SK-N-SH (cell line): ENCODE data around the gene CEACAM1. TPM values are rescaled to one million over a fixed set of nuclear protein-coding genes. Genes with fewer than 3 reads are reported as not detected.
A peak's percentile ranks its signal among the peaks of the same experiment; 100 is the strongest.

ENCODE experiments used
- CTCF ChIA-PET: fragments of 300-600, 350-600 bp; formaldehyde crosslinking; extraction: SDS; loops from one replicate; lab custom pipeline; 2021; lab: Yijun Ruan, JAX
- POLR2A ChIA-PET: fragments of 350-600 bp; sonication (Branson Sonifier 250); formaldehyde crosslinking; extraction: SDS; loops from one replicate; lab custom pipeline; 2020; ENCODE audit warnings: antibody characterized with exemption, inconsistent platforms; lab: Yijun Ruan, JAX
- DNase-seq: peaks from one replicate; pipeline ENCODE4 v3.0.0; 2012
- H2AFZ ChIP-seq: fragments of 200-600 bp; sonication (generic); 2 replicates; pipeline ENCODE4 v1.8.1; 2016; ENCODE audit warnings: antibody characterized with exemption, mild to moderate bottlenecking, low read depth
- H3F3A ChIP-seq: fragments of 200-600 bp; sonication (generic); replicated peaks from 2 replicates; pipeline ENCODE3; 2016; ENCODE audit warnings: antibody characterized with exemption, mild to moderate bottlenecking; ENCODE audit not compliant: insufficient read depth
- H3K27ac ChIP-seq, 2 experiments: fragments of 200-500 bp in 1 of 2; fragments of 200-600 bp in 1 of 2; sonication (Bioruptor generic) in 1 of 2; sonication (generic), shearing (Covaris generic) in 1 of 2; 2 replicates each; pipeline versions ENCODE4 v1.5.1 to v1.6.1; 2014 to 2016; ENCODE audit warnings: low read depth in 2 of 2, inconsistent platforms in 1 of 2, low read length in 1 of 2, mild to moderate bottlenecking in 1 of 2, mixed read lengths in 1 of 2
- H3K27me3 ChIP-seq: fragments of 200-600 bp; sonication (generic), shearing (Covaris generic); 2 replicates; pipeline ENCODE4 v1.6.1; 2016; ENCODE audit warnings: mixed run types; ENCODE audit not compliant: insufficient read depth
- H3K36me3 ChIP-seq, 2 experiments: fragments of 200-500 bp in 1 of 2; fragments of 200-600 bp in 1 of 2; sonication (Bioruptor generic) in 1 of 2; sonication (generic) in 1 of 2; replicated peaks in 1 of 2; 2 replicates each; pipeline versions ENCODE3 to v1.5.1; 2014 to 2016; ENCODE audit warnings: low read length in 1 of 2, mild to moderate bottlenecking in 1 of 2; ENCODE audit not compliant: insufficient read depth in 2 of 2, control insufficient read depth in 1 of 2
- H3K4me1 ChIP-seq, 2 experiments: fragments of 200-500 bp in 1 of 2; fragments of 200-600 bp in 1 of 2; sonication (Bioruptor generic) in 1 of 2; sonication (generic), shearing (Covaris generic) in 1 of 2; 2 replicates each; pipeline versions ENCODE4 v1.5.1 to v1.6.1; 2014 to 2016; ENCODE audit warnings: low read depth in 1 of 2, low read length in 1 of 2, mixed run types in 1 of 2; ENCODE audit not compliant: insufficient read depth in 2 of 2, control insufficient read depth in 1 of 2
- H3K4me2 ChIP-seq: fragments of 200-600 bp; sonication (generic), shearing (Covaris generic); 2 replicates; pipeline ENCODE4 v1.6.1; 2017; ENCODE audit warnings: mixed run types
- H3K4me3 ChIP-seq, 2 experiments: fragments of 200-500 bp in 1 of 2; fragments of 200-600 bp in 1 of 2; sonication (Bioruptor generic) in 1 of 2; sonication (generic), shearing (Covaris generic) in 1 of 2; 2 replicates each; pipeline versions ENCODE4 v1.5.1 to v1.8.1; 2014 to 2016; ENCODE audit warnings: low read depth in 2 of 2, inconsistent platforms in 1 of 2, low read length in 1 of 2, mild to moderate bottlenecking in 1 of 2, mixed read lengths in 1 of 2, moderate library complexity in 1 of 2
- H3K79me2 ChIP-seq: fragments of 200-600 bp; sonication (generic); 2 replicates; pipeline ENCODE4 v1.8.1; 2017; ENCODE audit warnings: mild to moderate bottlenecking; ENCODE audit not compliant: insufficient read depth
- H3K9ac ChIP-seq: fragments of 200-600 bp; sonication (generic); 2 replicates; pipeline ENCODE4 v1.6.1; 2017; ENCODE audit warnings: mixed run types
- H3K9me2 ChIP-seq: fragments of 200-600 bp; sonication (generic); 2 replicates; pipeline ENCODE4 v1.6.1; 2017; ENCODE audit warnings: mixed run types
- H3K9me3 ChIP-seq: fragments of 200-600 bp; sonication (generic); 2 replicates; pipeline ENCODE4 v1.6.1; 2017; ENCODE audit warnings: mixed run types, mild to moderate bottlenecking, moderate library complexity
- H4K20me1 ChIP-seq: fragments of 200-600 bp; sonication (generic); 2 replicates; pipeline ENCODE4 v1.6.1; 2017; ENCODE audit warnings: mild to moderate bottlenecking, mixed run types; ENCODE audit not compliant: insufficient read depth
- CTCF ChIP-seq: fragments of 200-600 bp; sonication (generic); IDR thresholded peaks from 2 replicates; pipeline ENCODE4 v1.6.1; 2017; ENCODE audit warnings: antibody characterized with exemption, mild to moderate bottlenecking, moderate library complexity
- EZH2phosphoT487 ChIP-seq: fragments of 200-600 bp; sonication (generic); IDR thresholded peaks from 2 replicates; pipeline ENCODE4 v1.6.1; 2017; ENCODE audit warnings: low read depth, mixed run types, mild to moderate bottlenecking, antibody characterized with exemption, moderate library complexity, borderline replicate concordance
- RAD21 ChIP-seq: IDR thresholded peaks from 2 replicates; pipeline ENCODE4 v1.6.1; 2012; ENCODE audit warnings: mild to moderate bottlenecking, low read length
- RFX5 ChIP-seq: IDR thresholded peaks from 2 replicates; pipeline ENCODE4 v1.6.1; 2012; ENCODE audit warnings: mild to moderate bottlenecking, improper control_type of control experiment, low read length
- SMC3 ChIP-seq: IDR thresholded peaks from 2 replicates; pipeline ENCODE4 v1.6.1; 2012; ENCODE audit warnings: low read depth, low read length, improper control_type of control experiment
- TEAD4 ChIP-seq: IDR thresholded peaks from 2 replicates; pipeline ENCODE4 v1.4.0; 2012; ENCODE audit warnings: mild to moderate bottlenecking, borderline replicate concordance; ENCODE audit not compliant: insufficient read depth
- ZBTB33 ChIP-seq: IDR thresholded peaks from 2 replicates; pipeline ENCODE4 v1.4.0; 2012; ENCODE audit warnings: low read depth, borderline replicate concordance
- WGBS: methylation state at CpG from one replicate; pipeline ENCODE4 v1.1.6; 2017; ENCODE audit warnings: low lambda C conversion rate; 5-methylcytosine and 5-hydroxymethylcytosine counted together
- polyA plus RNA-seq, 3 experiments: library from polyadenylated mRNA; depleted of rRNA; stranded (reverse); fragments of >200 nt; gene quantifications; 2 replicates each; pipeline ENCODE4 v1.2.3, GENCODE V29; 2012

The CEACAM1 gene
- polyA plus RNA-seq, 1 of the 3 experiments (the other 2 are of a cell fraction) = 0.53 TPM

GRCh38 chr19:42532891-42533290, 4.6 kb upstream of the CEACAM1 start (continued):
- TF ChIP-seq ZBTB33 (no peak), EZH2phosphoT487 (no peak)

- H2AFZ ChIP-seq = no peak overlapping the region
- no peaks in the 10 kb centered on the region for H3K9me3 ChIP-seq
- no peaks in the 10 kb centered on the region for H3K36me3 ChIP-seq
- no peaks in the 10 kb centered on the region for H3K27me3 ChIP-seq
- H3K4me1 ChIP-seq = no peaks in the 10 kb centered on the region; a peak in 1 of 4 replicates
- H3K4me2 ChIP-seq = no peak overlapping the region
- no peak overlapping the region for H3K9ac ChIP-seq
- H3K79me2 ChIP-seq = no peaks in the 10 kb centered on the region
- DNase-seq = no peak
- CTCF ChIA-PET = interaction anchor here (3.8 to 7.0 kb wide), 3 partner anchors 14 to 90 kb away, joined by 24 to 86 read pairs (median 49); partner anchors contain the start of gene CXCL17
- no peaks in the 10 kb centered on the region for H3F3A ChIP-seq
- POLR2A ChIA-PET = no interaction called here
- WGBS = 83% methylated on average over 3 of the region's 3 CpGs
- no peak overlapping the region for H3K4me3 ChIP-seq
- no peak overlapping the region for H3K27ac ChIP-seq
- no peaks in the 10 kb centered on the region for H4K20me1 ChIP-seq
- no peaks in the 10 kb centered on the region for H3K9me2 ChIP-seq
- TF ChIP-seq RFX5 (no peak), TEAD4 (no peak)
These were observed 3.0 kb upstream of the CEACAM1 start for GRCh38 chr19:42531313-42531712.

- Histone ChIP-seq H3K9me3 (no peaks in the 10 kb centered on the region), H4K20me1 (no peaks in the 10 kb centered on the region), H3F3A (no peaks in the 10 kb centered on the region), H3K9ac (no peak overlapping the region), H2AFZ (no peak overlapping the region), H3K4me1 (no peaks in the 10 kb centered on the region; a peak in 1 of 4 replicates), H3K4me2 (no peak overlapping the region), H3K9me2 (no peaks in the 10 kb centered on the region), H3K27ac (no peak overlapping the region), H3K4me3 (no peak overlapping the region; a peak in 1 of 4 replicates), H3K36me3 (no peaks in the 10 kb centered on the region), H3K79me2 (no peaks in the 10 kb centered on the region), H3K27me3 (no peaks in the 10 kb centered on the region)
- DNase-seq = peak; percentile 77
- POLR2A ChIA-PET = no interaction called here
- WGBS = 57% methylated on average over 3 of the region's 3 CpGs
- TF ChIP-seq SMC3 (peak; percentile 91), RFX5 (no peak), CTCF (peak; percentile 86), RAD21 (peak; percentile 79)
- CTCF ChIA-PET = interaction anchor here (0.7 to 7.0 kb wide), 24 partner anchors 9 to 91 kb away, joined by 3 to 86 read pairs (median 8); partner anchors contain the start of gene CXCL17
These were observed 1.0 kb upstream of the CEACAM1 start for GRCh38 chr19:42529248-42529764.
